Type B pancreatic cell (in vitro differentiated cells): Measurements from ENCODE around the gene XNDC1N. TPM values are rescaled to one million over a fixed set of nuclear protein-coding genes. Genes with fewer than 3 reads are reported as not detected.

Source experiments
- DNase-seq: peaks from one replicate; pipeline ENCODE4 v3.0.0; 2021; ENCODE audit warnings: mixed read lengths; ENCODE audit not compliant: unreplicated experiment; ENCODE audit errors: extremely low spot score
- H3K27ac Mint-ChIP-seq: 2 replicates; pipeline ENCODE4 v1.8.0; 2021; ENCODE audit warnings: mild to moderate bottlenecking, mixed read lengths
- H3K27me3 Mint-ChIP-seq: 2 replicates; pipeline ENCODE4 v1.8.0; 2021; ENCODE audit warnings: mixed read lengths
- H3K36me3 Mint-ChIP-seq: 2 replicates; pipeline ENCODE4 v1.8.0; 2021; ENCODE audit warnings: mixed read lengths
- H3K4me1 Mint-ChIP-seq: one replicate; pipeline ENCODE4 v1.8.0; 2021; ENCODE audit warnings: mixed read lengths; ENCODE audit not compliant: unreplicated experiment
- H3K4me3 Mint-ChIP-seq: 2 replicates; pipeline ENCODE4 v1.8.0; 2021; ENCODE audit warnings: mild to moderate bottlenecking, mixed read lengths
- H3K9me3 Mint-ChIP-seq: 2 replicates; pipeline ENCODE4 v1.8.0; 2021; ENCODE audit warnings: mixed read lengths
- CTCF ChIP-seq: fragments of 200-600 bp; sonication (generic); conservative IDR thresholded peaks from 2 replicates; pipeline ENCODE4 v1.5.0; 2021; ENCODE audit warnings: antibody characterized with exemption, mild to moderate bottlenecking
- long read RNA-seq: library from polyadenylated mRNA; unstranded; transcript quantifications from one replicate; pipeline ENCODE4 v2.0.0, GENCODE V29; 2020
- total RNA-seq: library from RNA; stranded (reverse); gene quantifications from 2 replicates; pipeline ENCODE4 v1.2.1, GENCODE V29; 2021; ENCODE audit warnings: low replicate concordance

XNDC1N gene, protein sequence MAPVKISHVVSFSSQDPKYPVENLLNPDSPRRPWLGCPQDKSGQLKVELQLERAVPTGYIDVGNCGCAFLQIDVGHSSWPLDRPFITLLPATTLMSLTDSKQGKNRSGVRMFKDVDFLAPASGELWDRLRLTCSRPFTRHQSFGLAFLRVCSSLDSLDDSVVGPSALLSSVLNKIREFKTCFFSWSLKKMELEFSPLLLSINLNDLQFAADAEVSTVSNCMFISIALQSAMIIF
- total RNA-seq = 9.7 and 15.6 TPM in 2 replicates
- long read RNA-seq, partial matches to known transcripts = 1 of 13 reads
- long read RNA-seq, other reads (novel, unspliced or antisense) = 12 of 13 reads

DNA sequence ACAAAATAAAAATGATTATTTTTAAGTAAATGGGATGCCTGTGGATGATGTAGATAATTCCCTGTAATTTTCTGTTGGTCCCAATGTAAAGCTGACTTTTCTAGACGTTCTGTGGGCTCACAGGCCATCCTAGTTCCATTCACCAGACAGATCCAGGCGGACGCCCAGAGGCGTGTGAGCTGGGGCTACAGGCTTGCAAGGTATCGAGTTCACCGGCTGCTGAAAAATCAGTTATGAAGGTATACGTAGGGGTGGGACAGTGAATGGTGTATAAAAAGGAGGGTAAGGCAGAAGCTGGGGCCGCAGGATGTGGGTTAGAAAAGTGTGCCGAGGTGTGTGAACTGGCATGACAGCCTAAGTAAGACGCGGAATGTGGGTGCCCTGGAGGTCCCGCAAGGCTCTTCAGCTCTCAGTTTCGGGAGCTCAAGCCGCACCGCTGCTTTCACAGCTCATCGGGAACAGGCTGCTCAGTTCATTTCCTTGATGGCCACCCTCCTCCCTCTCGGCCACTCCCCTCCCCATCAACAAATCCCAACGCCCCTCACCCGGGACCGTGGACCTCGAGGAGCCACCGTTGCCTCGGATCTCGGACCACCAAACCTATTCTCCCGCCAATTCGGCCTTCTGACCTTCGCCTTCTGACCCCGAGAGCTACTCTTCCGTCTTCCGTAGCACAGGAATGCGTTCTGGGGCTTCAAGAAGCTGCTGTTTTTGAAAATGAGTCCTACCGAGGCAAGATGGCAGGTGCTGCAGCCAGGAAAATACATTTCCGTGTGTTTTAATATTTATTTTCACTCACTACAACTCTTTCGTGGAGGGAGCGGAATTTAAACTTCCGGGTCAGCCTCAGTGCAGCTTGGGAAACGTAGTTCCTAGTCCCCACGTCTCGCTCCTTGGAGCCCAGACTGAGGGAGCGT, at the start of gene XNDC1N:
TSS of gene XNDC1N (minus strand) at position 775 of the 917 bp plus-strand sequence. CDS start 5,241 bp downstream, outside the sequence.
- DNase-seq = peak; percentile 73
- Mint-ChIP-seq H3K4me1 (peaks cover 20% of the 10 kb centered on the region), H3K36me3 (no peaks in the 10 kb centered on the region), H3K27ac (peak within 1 kb of the TSS; percentile 98), H3K9me3 (no peaks in the 10 kb centered on the region), H3K4me3 (peak within 1 kb of the TSS; percentile 98), H3K27me3 (no peaks in the 10 kb centered on the region)
- no peak for TF ChIP-seq CTCF

DNA sequence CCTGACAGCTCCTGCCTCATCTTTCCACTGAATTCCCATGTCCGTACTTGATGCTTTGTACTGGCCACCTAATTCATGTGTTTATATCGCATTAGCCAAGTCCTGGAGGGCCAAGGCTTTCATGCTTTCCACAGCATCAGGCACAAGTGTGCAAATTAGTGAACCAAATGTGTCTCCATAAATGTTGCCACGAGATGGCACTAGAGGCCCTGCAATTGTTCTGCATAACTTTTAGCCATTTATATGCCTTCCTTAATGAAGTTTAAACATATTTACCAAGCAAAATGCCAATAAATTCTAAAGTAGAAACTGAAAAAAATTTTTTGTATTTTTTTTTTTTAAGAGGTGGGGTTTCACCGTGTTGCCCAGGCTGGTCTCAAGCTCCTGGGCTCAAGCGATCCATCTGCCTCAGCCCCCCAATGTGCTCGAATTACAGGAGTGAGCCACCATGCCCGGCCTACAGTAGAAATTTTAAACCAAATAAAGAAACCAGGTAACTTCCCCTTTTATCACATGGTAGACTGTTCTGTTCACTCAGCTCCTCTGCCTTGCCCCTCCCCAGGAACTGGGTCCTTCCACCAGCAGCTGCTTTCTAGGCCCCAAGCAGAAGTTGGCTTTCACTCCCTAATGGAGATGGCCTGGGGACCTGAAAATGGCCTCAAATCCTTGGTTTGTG, 49.5 kb upstream of the XNDC1N start:
- H3K9me3 Mint-ChIP-seq = no peaks in the 10 kb centered on the region
- no peaks in the 10 kb centered on the region for H3K36me3 Mint-ChIP-seq
- no peak overlapping the region for H3K4me3 Mint-ChIP-seq
- H3K27me3 Mint-ChIP-seq = no peaks in the 10 kb centered on the region
- peak; percentile 86 for TF ChIP-seq CTCF
- no peak for DNase-seq
- no peak overlapping the region for H3K27ac Mint-ChIP-seq
- H3K4me1 Mint-ChIP-seq = no peaks in the 10 kb centered on the region

DNA sequence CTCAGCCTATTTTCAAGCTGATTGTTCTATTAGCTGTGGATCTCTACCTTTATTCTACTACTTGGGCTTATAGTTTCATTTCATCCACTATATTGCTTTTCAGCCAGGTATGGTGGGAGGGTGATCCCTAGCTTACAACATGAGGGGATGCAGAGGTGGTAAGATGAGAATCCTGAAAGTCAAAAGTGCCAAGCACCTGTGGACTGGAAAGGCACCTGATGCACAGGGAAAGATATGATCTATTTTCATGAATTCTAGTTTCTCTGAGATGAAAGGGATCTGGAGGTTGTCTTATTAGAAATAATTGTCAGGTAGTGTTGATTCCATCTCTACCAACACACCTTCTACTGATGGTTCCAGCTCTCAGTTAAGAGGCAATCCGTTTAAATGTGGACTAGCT, 48.7 kb upstream of the XNDC1N start:
- no peak for TF ChIP-seq CTCF
- Mint-ChIP-seq H3K4me1 (no peaks in the 10 kb centered on the region), H3K4me3 (no peak overlapping the region), H3K27me3 (no peaks in the 10 kb centered on the region), H3K27ac (no peak overlapping the region), H3K9me3 (no peaks in the 10 kb centered on the region), H3K36me3 (peaks cover 1% of the 10 kb centered on the region)
- no peak for DNase-seq

DNA sequence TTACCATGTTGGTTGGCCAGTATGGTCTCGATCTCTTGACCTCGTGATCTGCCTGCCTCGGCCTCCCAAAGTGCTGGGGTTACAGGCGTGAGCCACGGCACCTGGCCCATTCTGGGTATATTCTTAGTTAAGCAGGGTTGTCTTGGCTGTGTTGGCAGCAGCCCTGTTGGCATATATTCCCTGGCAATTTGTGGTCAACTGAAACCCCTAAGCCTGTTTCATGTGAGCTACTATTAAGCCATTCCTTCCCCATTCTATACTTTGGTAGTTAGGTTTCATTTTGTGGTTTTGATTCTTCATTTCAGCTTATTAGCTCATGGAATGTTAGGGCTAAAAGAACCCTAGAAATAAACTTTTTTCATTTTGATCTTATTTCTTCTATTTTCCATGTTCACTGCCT, 48.2 kb upstream of the XNDC1N start:
- Mint-ChIP-seq H3K27me3 (no peaks in the 10 kb centered on the region), H3K27ac (no peak overlapping the region), H3K36me3 (peaks cover 6% of the 10 kb centered on the region), H3K9me3 (no peaks in the 10 kb centered on the region), H3K4me3 (no peak overlapping the region), H3K4me1 (no peaks in the 10 kb centered on the region)
- TF ChIP-seq CTCF = no peak
- DNase-seq = no peak

- peaks cover 21% of the 10 kb centered on the region for H3K36me3 Mint-ChIP-seq
- no peak overlapping the region for H3K27ac Mint-ChIP-seq
- H3K4me1 Mint-ChIP-seq = no peaks in the 10 kb centered on the region
- DNase-seq = no peak
- no peak overlapping the region for H3K4me3 Mint-ChIP-seq
- no peak for TF ChIP-seq CTCF
- H3K9me3 Mint-ChIP-seq = no peaks in the 10 kb centered on the region
- no peaks in the 10 kb centered on the region for H3K27me3 Mint-ChIP-seq
Measured at GRCh38 chr11:71971680-71972079, 43.3 kb upstream of the XNDC1N start.
